Karpas-422 (cell line): Measurements from ENCODE around the gene COL4A4. TPM values are rescaled to one million over a fixed set of nuclear protein-coding genes. Genes with fewer than 3 reads are reported as not detected.

Source experiments
- DNase-seq: peaks from one replicate; pipeline ENCODE4 v3.0.0-alpha.2; 2015
- H2AFZ ChIP-seq: fragments of 200-600 bp; sonication (generic); 2 replicates; pipeline ENCODE4 v1.6.1; 2014; ENCODE audit warnings: antibody characterized with exemption, low read length, mixed read lengths
- H3K27ac ChIP-seq: fragments of 200-600 bp; sonication (generic); 2 replicates; pipeline ENCODE4 v1.5.1; 2014; ENCODE audit warnings: mild to moderate bottlenecking, low read length, moderate library complexity
- H3K27me3 ChIP-seq: fragments of 200-600 bp; sonication (generic); 2 replicates; pipeline ENCODE4 v1.6.1; 2014; ENCODE audit warnings: low read length, mixed read lengths
- H3K36me3 ChIP-seq: fragments of 200-600 bp; sonication (generic); 2 replicates; pipeline ENCODE4 v1.6.1; 2014; ENCODE audit warnings: low read length, mixed read lengths; ENCODE audit not compliant: insufficient read depth
- H3K4me1 ChIP-seq: fragments of 200-600 bp; sonication (generic); 2 replicates; pipeline ENCODE4 v1.6.1; 2014; ENCODE audit warnings: mild to moderate bottlenecking, low read length, mixed read lengths
- H3K4me2 ChIP-seq: fragments of 200-600 bp; sonication (generic); 2 replicates; pipeline ENCODE4 v1.6.1; 2014; ENCODE audit warnings: low read length, low read depth, mild to moderate bottlenecking; ENCODE audit not compliant: poor library complexity, severe bottlenecking
- H3K4me3 ChIP-seq: fragments of 200-600 bp; sonication (generic); 2 replicates; pipeline ENCODE4 v1.5.1; 2014; ENCODE audit warnings: mild to moderate bottlenecking, antibody characterized with exemption, low read length, mixed read lengths
- H3K79me2 ChIP-seq: fragments of 200-600 bp; sonication (generic); 2 replicates; pipeline ENCODE4 v1.6.1; 2014; ENCODE audit warnings: mild to moderate bottlenecking, low read length, mixed read lengths
- H3K9ac ChIP-seq: fragments of 200-600 bp; sonication (generic); 2 replicates; pipeline ENCODE4 v1.6.0; 2014; ENCODE audit warnings: low read length
- H3K9me2 ChIP-seq: fragments of 200-600 bp; sonication (generic), shearing (Covaris generic); replicated peaks from 2 replicates; pipeline ENCODE4 v1.6.0; 2014; ENCODE audit warnings: mild to moderate bottlenecking, low read length, moderate library complexity; ENCODE audit not compliant: insufficient read depth
- H3K9me3 ChIP-seq: fragments of 300-700, 200-600 bp; sonication (generic); 2 replicates; pipeline ENCODE4 v1.6.1; 2014; ENCODE audit warnings: low read length, mixed read lengths
- H4K20me1 ChIP-seq: fragments of 200-600 bp; sonication (generic); 2 replicates; pipeline ENCODE4 v1.6.1; 2014; ENCODE audit warnings: mild to moderate bottlenecking, antibody characterized with exemption, low read length, low read depth; ENCODE audit not compliant: insufficient read depth
- total RNA-seq: library from RNA; depleted of rRNA; stranded (reverse); fragments of >200 nt; shearing (Covaris generic); gene quantifications from 2 replicates; pipeline ENCODE4 v1.2.3, GENCODE V29; 2014; ENCODE audit warnings: low replicate concordance

COL4A4 gene
- total RNA-seq, 1 experiment from 2014 or later = 0.41 TPM

- Histone ChIP-seq H3K9me2 (no peaks in the 10 kb centered on the region), H4K20me1 (no peaks in the 10 kb centered on the region), H3K27ac (no peak overlapping the region), H2AFZ (no peak overlapping the region), H3K27me3 (no peaks in the 10 kb centered on the region), H3K4me2 (no peak overlapping the region), H3K4me3 (no peak overlapping the region), H3K79me2 (no peaks in the 10 kb centered on the region), H3K4me1 (peaks cover 2% of the 10 kb centered on the region), H3K9ac (no peak overlapping the region), H3K9me3 (no peaks in the 10 kb centered on the region), H3K36me3 (no peaks in the 10 kb centered on the region)
- no peak for DNase-seq
These were observed 185.0 kb downstream of the COL4A4 start for GRCh38 chr2:226979004-226979403.

- H3K4me3 ChIP-seq = no peak overlapping the region
- H3K79me2 ChIP-seq = no peaks in the 10 kb centered on the region
- no peaks in the 10 kb centered on the region for H3K9me2 ChIP-seq
- H3K4me1 ChIP-seq = no peaks in the 10 kb centered on the region
- DNase-seq = no peak
- no peaks in the 10 kb centered on the region for H4K20me1 ChIP-seq
- H3K9me3 ChIP-seq = no peaks in the 10 kb centered on the region
- H3K9ac ChIP-seq = no peak overlapping the region
- no peak overlapping the region for H3K27ac ChIP-seq
- H2AFZ ChIP-seq = no peak overlapping the region
- no peaks in the 10 kb centered on the region for H3K36me3 ChIP-seq
- H3K4me2 ChIP-seq = no peak overlapping the region
- no peaks in the 10 kb centered on the region for H3K27me3 ChIP-seq
These were observed 185.7 kb downstream of the COL4A4 start for GRCh38 chr2:226978300-226978699.

GRCh38 chr2:226977775-226978190 is 186.2 kb downstream of the COL4A4 start:
- Histone ChIP-seq H3K79me2 (no peaks in the 10 kb centered on the region), H2AFZ (no peak overlapping the region), H3K9ac (no peak overlapping the region), H3K36me3 (no peaks in the 10 kb centered on the region), H3K9me2 (no peaks in the 10 kb centered on the region), H3K27me3 (no peaks in the 10 kb centered on the region), H3K4me3 (no peak overlapping the region), H3K4me2 (no peak overlapping the region), H4K20me1 (no peaks in the 10 kb centered on the region), H3K9me3 (no peaks in the 10 kb centered on the region), H3K4me1 (no peaks in the 10 kb centered on the region), H3K27ac (no peak overlapping the region)
- no peak for DNase-seq

- DNase-seq = no peak
- Histone ChIP-seq H3K79me2 (no peaks in the 10 kb centered on the region), H3K4me1 (peaks cover 17% of the 10 kb centered on the region), H4K20me1 (0 out of 2 replicates have a peak, but pooled peaks cover under 1% of the 10 kb centered on the region), H2AFZ (no peak overlapping the region), H3K27me3 (no peaks in the 10 kb centered on the region; the same call in 1 of the 2 replicates), H3K27ac (no peak overlapping the region), H3K4me3 (no peak overlapping the region), H3K9me3 (no peaks in the 10 kb centered on the region), H3K9ac (no peak overlapping the region), H3K4me2 (no peak overlapping the region), H3K9me2 (no peaks in the 10 kb centered on the region), H3K36me3 (no peaks in the 10 kb centered on the region)
These were observed 190.2 kb downstream of the COL4A4 start for GRCh38 chr2:226973816-226974215.

- H3K27ac ChIP-seq = no peak overlapping the region
- no peak overlapping the region for H3K4me2 ChIP-seq
- H2AFZ ChIP-seq = no peak overlapping the region
These were observed 192.2 kb downstream of the COL4A4 start for GRCh38 chr2:226971770-226972169.

GRCh38 chr2:226971084-226971483 is 192.9 kb downstream of the COL4A4 start:
- H3K9me3 ChIP-seq = no peaks in the 10 kb centered on the region
- H3K9ac ChIP-seq = no peak overlapping the region
- H3K4me1 ChIP-seq = peaks cover 17% of the 10 kb centered on the region
- no peak overlapping the region for H3K4me3 ChIP-seq
- peak overlapping the region; percentile 46 for H3K4me2 ChIP-seq
- no peak overlapping the region for H2AFZ ChIP-seq
- H3K27me3 ChIP-seq = no peaks in the 10 kb centered on the region; the same call in 1 of the 2 replicates
- H4K20me1 ChIP-seq = 0 out of 2 replicates have a peak, but pooled peaks cover 5% of the 10 kb centered on the region
- H3K36me3 ChIP-seq = no peaks in the 10 kb centered on the region
- no peak overlapping the region for H3K27ac ChIP-seq
- no peak for DNase-seq
- H3K9me2 ChIP-seq = no peaks in the 10 kb centered on the region
- H3K79me2 ChIP-seq = no peaks in the 10 kb centered on the region

More at GRCh38 chr2:226971770-226972169, 192.2 kb downstream of the COL4A4 start:
- H3K9me3 ChIP-seq = no peaks in the 10 kb centered on the region
- H4K20me1 ChIP-seq = 0 out of 2 replicates have a peak, but pooled peaks cover 5% of the 10 kb centered on the region
- no peak overlapping the region for H3K9ac ChIP-seq
- no peaks in the 10 kb centered on the region for H3K79me2 ChIP-seq
- no peak overlapping the region for H3K4me3 ChIP-seq
- H3K4me1 ChIP-seq = peaks cover 17% of the 10 kb centered on the region
- no peaks in the 10 kb centered on the region for H3K9me2 ChIP-seq
- DNase-seq = no peak
- H3K27me3 ChIP-seq = no peaks in the 10 kb centered on the region; the same call in 1 of the 2 replicates
- H3K36me3 ChIP-seq = no peaks in the 10 kb centered on the region

GRCh38 chr2:226970362-226970761 is 193.6 kb downstream of the COL4A4 start:
- Histone ChIP-seq H3K4me1 (peaks cover 17% of the 10 kb centered on the region), H4K20me1 (0 out of 2 replicates have a peak, but pooled peaks cover 5% of the 10 kb centered on the region), H3K9me3 (no peaks in the 10 kb centered on the region), H3K4me3 (no peak overlapping the region), H3K9me2 (no peaks in the 10 kb centered on the region), H3K27ac (no peak overlapping the region), H3K79me2 (no peaks in the 10 kb centered on the region), H3K36me3 (no peaks in the 10 kb centered on the region), H3K9ac (0 out of 2 replicates have a peak overlapping the region, but pooled peaks have one; percentile 32), H3K27me3 (no peaks in the 10 kb centered on the region; the same call in 1 of the 2 replicates), H2AFZ (no peak overlapping the region), H3K4me2 (peak overlapping the region; percentile 46)
- DNase-seq = no peak

GRCh38 chr2:226969417-226970080 is 194.5 kb downstream of the COL4A4 start:
- H3K9me3 ChIP-seq = no peaks in the 10 kb centered on the region
- H3K4me2 ChIP-seq = peak overlapping the region; percentile 46
- H3K4me1 ChIP-seq = peaks cover 17% of the 10 kb centered on the region
- H3K27ac ChIP-seq = no peak overlapping the region
- H3K79me2 ChIP-seq = no peaks in the 10 kb centered on the region
- H2AFZ ChIP-seq = no peak overlapping the region
- no peaks in the 10 kb centered on the region for H3K36me3 ChIP-seq
- 0 out of 2 replicates have a peak, but pooled peaks cover 5% of the 10 kb centered on the region for H4K20me1 ChIP-seq
- no peak for DNase-seq
- H3K9ac ChIP-seq = 0 out of 2 replicates have a peak overlapping the region, but pooled peaks have one; percentile 32
- no peak overlapping the region for H3K4me3 ChIP-seq
- no peaks in the 10 kb centered on the region; the same call in 1 of the 2 replicates for H3K27me3 ChIP-seq
- no peaks in the 10 kb centered on the region for H3K9me2 ChIP-seq
